Superior temporal gyrus (tissue), 1 donor: ENCODE measurements around the gene EHD4.

Experiments used
- DNase-seq: peaks from one replicate; pipeline ENCODE4 v3.0.0-alpha.2; 2016; ENCODE audit errors: extremely low spot score

The EHD4 gene

GRCh38 chr15:41895957-41896356, 76.4 kb downstream of the EHD4 start:
- DNase-seq, result no peak

- no peak for DNase-seq
Observed at GRCh38 chr15:41895491-41895890, 76.9 kb downstream of the EHD4 start.

GRCh38 chr15:41894791-41895463, 77.4 kb downstream of the EHD4 start:
- no peak for DNase-seq

- no peak for DNase-seq
Observed at GRCh38 chr15:41894251-41894790, 78.0 kb downstream of the EHD4 start.

GRCh38 chr15:41893422-41894250, 78.7 kb downstream of the EHD4 start, which contains the start of gene SPTBN5:
Gene SPTBN5, minus strand, starts transcription at chr15:41894053. Its CDS starts 556 bp downstream, at chr15:41893497.
- DNase-seq, result no peak

- DNase-seq, result no peak
Observed at GRCh38 chr15:41892621-41893421, 79.5 kb downstream of the EHD4 start.

- no peak for DNase-seq
Observed at GRCh38 chr15:41891946-41892345, 80.4 kb downstream of the EHD4 start.

GRCh38 chr15:41891226-41891625, 81.1 kb downstream of the EHD4 start:
- no peak for DNase-seq

- no peak for DNase-seq
Observed at GRCh38 chr15:41890050-41890690, 82.2 kb downstream of the EHD4 start.

GRCh38 chr15:41888662-41889253, 83.6 kb downstream of the EHD4 start:
- DNase-seq, result no peak

- no peak for DNase-seq
Observed at GRCh38 chr15:41887893-41888292, 84.5 kb downstream of the EHD4 start.

- no peak for DNase-seq
Observed at GRCh38 chr15:41887161-41887560, 85.2 kb downstream of the EHD4 start.

GRCh38 chr15:41886741-41887140, 85.6 kb downstream of the EHD4 start:
- no peak for DNase-seq

- DNase-seq, result no peak
Observed at GRCh38 chr15:41885841-41886240, 86.5 kb downstream of the EHD4 start.

GRCh38 chr15:41885321-41885720, 87.0 kb downstream of the EHD4 start:
- DNase-seq, result no peak

- no peak for DNase-seq
Observed at GRCh38 chr15:41884458-41884857, 87.9 kb downstream of the EHD4 start.

GRCh38 chr15:41883484-41883825, 88.9 kb downstream of the EHD4 start:
- no peak for DNase-seq

GRCh38 chr15:41882689-41883483, 89.5 kb downstream of the EHD4 start:
- no peak for DNase-seq

- DNase-seq, result no peak
Observed at GRCh38 chr15:41881920-41882688, 90.3 kb downstream of the EHD4 start.

GRCh38 chr15:41881550-41881919, 90.8 kb downstream of the EHD4 start:
- no peak for DNase-seq
